HG03439 (cell line): ENCODE results near the gene FBXO11.

ENCODE experiments used
- ATAC-seq: cut with Tn5 transposase; IDR thresholded peaks from one replicate; pipeline ENCODE4 v1.9.1; 2021; ENCODE audit warnings: mild to moderate bottlenecking, moderate library complexity; ENCODE audit not compliant: unreplicated experiment

FBXO11 gene

DNA sequence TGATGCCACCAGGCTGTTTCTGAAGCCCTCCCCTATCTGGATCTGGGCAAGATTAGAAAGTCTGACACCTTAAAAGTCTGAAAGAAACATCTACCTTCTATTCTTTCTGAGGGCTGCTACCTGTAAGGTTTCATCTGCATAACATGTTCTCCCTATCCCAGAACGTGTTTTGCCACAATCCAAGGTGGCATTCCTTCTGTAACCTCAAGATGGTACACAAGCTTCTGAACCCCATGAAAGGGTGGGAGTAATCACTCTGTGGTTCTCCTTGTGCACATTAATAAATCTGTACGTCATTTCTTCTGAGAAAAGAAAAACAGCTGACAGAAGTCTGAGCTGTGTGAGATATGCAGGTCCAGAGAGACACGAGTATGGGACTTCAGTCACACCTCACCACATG is 165.2 kb downstream of the FBXO11 start:
- ATAC-seq, result no peak
